ENCODE measurements around the gene DOLPP1.

- TF ChIP-seq CTCF (conservative IDR thresholded peaks at IDR 0.05; ENCODE audit: low read depth, low read length), result no peak
- no peak for TF ChIP-seq EZH2 (IDR thresholded peaks at IDR 0.05; ENCODE audit: borderline replicate concordance, low read depth, low read length, poor library complexity, severe bottlenecking)
Measured at GRCh38 chr9:129063061-129063460, 17.9 kb upstream of the DOLPP1 start.
